ENCODE results near the gene TAF11L10. TPM values are rescaled to one million over a fixed set of nuclear protein-coding genes. Genes with fewer than 3 reads are reported as not detected.

TAF11L10 gene
- not detected in 2 replicates for total RNA-seq

DNA sequence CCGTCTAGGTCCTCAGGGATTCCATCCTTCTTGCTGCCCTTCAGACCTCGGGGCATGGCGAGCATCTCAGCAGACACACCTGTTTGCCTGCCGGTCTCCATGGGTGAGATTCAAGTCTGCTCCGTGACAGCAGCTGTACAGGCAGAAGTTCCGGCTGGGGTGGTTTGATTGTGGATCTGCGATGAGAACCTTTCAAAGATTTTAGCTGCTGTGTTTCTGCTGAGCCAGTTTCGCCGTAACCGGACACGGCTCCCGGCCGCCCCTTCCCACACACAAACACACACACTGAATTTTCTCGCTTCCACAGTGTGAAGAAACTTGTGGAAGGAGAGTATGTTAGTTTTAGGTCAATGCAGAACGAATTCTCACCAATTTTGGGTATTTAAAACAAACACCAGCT, at the start of gene TAF11L10:
TSS of gene TAF11L10 (minus strand) at position 101 of the 400 bp plus-strand sequence.

GRCh38 chr5:17634160-17634559, 36.5 kb upstream of the TAF11L10 start, which contains the start of gene TAF11L14:
Gene TAF11L14, plus strand, starts transcription at chr5:17634460.

GRCh38 chr5:17631788-17632187, 34.2 kb upstream of the TAF11L10 start, which contains the start of gene TAF11L13:
Gene TAF11L13, plus strand, starts transcription at chr5:17632088.

GRCh38 chr5:17610092-17610491, 12.5 kb upstream of the TAF11L10 start, which contains the start of gene TAF11L12:
Gene TAF11L12, plus strand, starts transcription at chr5:17610392.

DNA sequence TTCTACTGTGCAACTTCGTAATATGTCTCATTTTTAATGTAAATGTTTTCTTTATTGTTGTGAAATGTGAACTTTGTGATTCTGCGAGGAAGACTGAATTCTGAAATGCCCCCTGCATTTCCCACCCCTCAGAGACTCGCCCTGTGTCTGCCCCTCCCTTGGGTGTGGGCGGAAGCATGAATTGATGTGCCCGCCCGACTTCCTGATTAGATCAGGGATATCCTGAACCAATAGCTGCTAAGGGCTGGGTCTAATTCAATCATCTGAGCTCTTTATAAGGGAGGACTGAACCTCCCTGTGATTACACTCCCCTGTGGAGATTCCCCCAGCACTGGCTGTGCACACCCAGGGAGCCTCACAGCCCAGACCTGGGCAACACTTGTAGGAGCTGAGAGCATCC, 6.3 kb upstream of the TAF11L10 start, which contains the start of gene TAF11L11:
TSS of gene TAF11L11 (plus strand) at position 304 of the 400 bp plus-strand sequence.

GRCh38 chr5:17594255-17594654, 3.4 kb downstream of the TAF11L10 start, which contains the start of gene TAF11L9:
Gene TAF11L9, minus strand, starts transcription at chr5:17594394.

GRCh38 chr5:17590860-17591259, 6.8 kb downstream of the TAF11L10 start, which contains the start of gene TAF11L8:
Gene TAF11L8, minus strand, starts transcription at chr5:17590960.

DNA sequence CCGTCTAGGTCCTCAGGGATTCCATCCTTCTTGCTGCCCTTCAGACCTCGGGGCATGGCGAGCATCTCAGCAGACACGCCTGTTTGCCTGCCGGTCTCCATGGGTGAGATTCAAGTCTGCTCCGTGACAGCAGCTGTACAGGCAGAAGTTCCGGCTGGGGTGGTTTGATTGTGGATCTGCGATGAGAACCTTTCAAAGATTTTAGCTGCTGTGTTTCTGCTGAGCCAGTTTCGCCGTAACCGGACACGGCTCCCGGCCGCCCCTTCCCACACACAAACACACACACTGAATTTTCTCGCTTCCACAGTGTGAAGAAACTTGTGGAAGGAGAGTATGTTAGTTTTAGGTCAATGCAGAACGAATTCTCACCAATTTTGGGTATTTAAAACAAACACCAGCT, 12.0 kb downstream of the TAF11L10 start, which contains the start of gene TAF11L7:
TSS of gene TAF11L7 (minus strand) at position 101 of the 400 bp plus-strand sequence.

Other genes with a start within 250 kb of the TAF11L10 start
- gene TAF11L2, start 99.6 kb downstream of the TAF11L10 start, total RNA-seq: not detected in 2 replicates
- not detected in 2 replicates for gene TAF11L3, start 79.5 kb downstream of the TAF11L10 start, total RNA-seq
- not detected in 2 replicates for gene TAF11L4, start 76.0 kb downstream of the TAF11L10 start, total RNA-seq
- gene TAF11L5, start 72.6 kb downstream of the TAF11L10 start, total RNA-seq: not detected in 2 replicates
- gene TAF11L6, start 69.2 kb downstream of the TAF11L10 start, total RNA-seq: not detected in 2 replicates
- not detected in 2 replicates for gene TAF11L7, start 12.1 kb downstream of the TAF11L10 start, total RNA-seq
- not detected in 2 replicates for gene TAF11L8, start 6.9 kb downstream of the TAF11L10 start, total RNA-seq
- gene TAF11L9, start 3.4 kb downstream of the TAF11L10 start, total RNA-seq: not detected in 2 replicates
- not detected in 2 replicates for gene TAF11L11, start 6.4 kb upstream of the TAF11L10 start, total RNA-seq
- not detected in 2 replicates for gene TAF11L12, start 12.6 kb upstream of the TAF11L10 start, total RNA-seq
- gene TAF11L13, start 34.3 kb upstream of the TAF11L10 start, total RNA-seq: not detected in 2 replicates
- not detected in 2 replicates for gene TAF11L14, start 36.6 kb upstream of the TAF11L10 start, total RNA-seq